DOHH2 (cell line): Measurements from ENCODE around the gene DOCK4.

Experiments used
- H3F3A ChIP-seq: fragments of 200-600 bp; sonication (generic), shearing (Covaris generic); 2 replicates; pipeline ENCODE4 v1.6.0; 2016; ENCODE audit warnings: antibody characterized with exemption, mild to moderate bottlenecking; ENCODE audit not compliant: control insufficient read depth, insufficient read depth
- H3K27ac ChIP-seq: fragments of 200-600 bp; sonication (generic); 2 replicates; pipeline ENCODE4 v1.5.1; 2014; ENCODE audit warnings: low read depth, mild to moderate bottlenecking, low read length, moderate library complexity
- H3K27me3 ChIP-seq: fragments of 200-600 bp; sonication (generic); 2 replicates; pipeline ENCODE4 v1.6.1; 2014; ENCODE audit warnings: mild to moderate bottlenecking, low read length, mixed read lengths; ENCODE audit not compliant: control insufficient read depth
- H3K36me3 ChIP-seq: fragments of 200-600 bp; sonication (generic); 2 replicates; pipeline ENCODE4 v1.6.1; 2014; ENCODE audit warnings: mild to moderate bottlenecking, low read length, moderate library complexity, mixed read lengths; ENCODE audit not compliant: control insufficient read depth
- H3K4me1 ChIP-seq: fragments of 200-600 bp; sonication (generic); 2 replicates; pipeline ENCODE4 v1.6.1; 2014; ENCODE audit warnings: mild to moderate bottlenecking, low read length, mixed read lengths; ENCODE audit not compliant: control insufficient read depth
- H3K4me2 ChIP-seq: fragments of 200-600 bp; sonication (generic); 2 replicates; pipeline ENCODE4 v1.6.0; 2014; ENCODE audit warnings: mild to moderate bottlenecking, low read length, moderate library complexity
- H3K4me3 ChIP-seq: fragments of 200-600 bp; sonication (generic); 2 replicates; pipeline ENCODE4 v1.5.1; 2014; ENCODE audit warnings: mild to moderate bottlenecking, low read length, mixed read lengths
- H3K79me2 ChIP-seq: fragments of 200-600 bp; sonication (generic); 2 replicates; pipeline ENCODE4 v1.6.1; 2014; ENCODE audit warnings: mild to moderate bottlenecking, low read length, mixed read lengths; ENCODE audit not compliant: control insufficient read depth
- H3K9me2 ChIP-seq: fragments of 200-600 bp; sonication (generic); replicated peaks from 2 replicates; pipeline ENCODE4 v1.6.1; 2014; ENCODE audit warnings: mild to moderate bottlenecking, low read length, mixed read lengths; ENCODE audit not compliant: control insufficient read depth
- H3K9me3 ChIP-seq: fragments of 200-600 bp; sonication (generic); 2 replicates; pipeline ENCODE4 v1.6.1; 2014; ENCODE audit warnings: antibody characterized with exemption, low read length, mixed read lengths; ENCODE audit not compliant: control insufficient read depth, insufficient read depth
- H4K20me1 ChIP-seq: fragments of 200-600 bp; sonication (generic); 2 replicates; pipeline ENCODE4 v1.6.0; 2014; ENCODE audit warnings: low read depth, mild to moderate bottlenecking, antibody characterized with exemption, low read length, moderate library complexity; ENCODE audit not compliant: control insufficient read depth, insufficient read depth
- EZH2phosphoT487 ChIP-seq: fragments of 200-600 bp; sonication (generic); IDR thresholded peaks from 2 replicates; pipeline ENCODE4 v1.6.1; 2017; ENCODE audit warnings: borderline replicate concordance, mild to moderate bottlenecking, antibody characterized with exemption, low read length, moderate library complexity, mixed read lengths
- TF ChIP-seq, protein P1 (sequence below): fragments of 200-600 bp; sonication (generic); IDR thresholded peaks from one replicate; pipeline ENCODE4 v1.5.1; 2014; ENCODE audit warnings: antibody characterized with exemption, mild to moderate bottlenecking, low read depth, low read length; ENCODE audit not compliant: poor library complexity, severe bottlenecking

Gene DOCK4

DNA sequence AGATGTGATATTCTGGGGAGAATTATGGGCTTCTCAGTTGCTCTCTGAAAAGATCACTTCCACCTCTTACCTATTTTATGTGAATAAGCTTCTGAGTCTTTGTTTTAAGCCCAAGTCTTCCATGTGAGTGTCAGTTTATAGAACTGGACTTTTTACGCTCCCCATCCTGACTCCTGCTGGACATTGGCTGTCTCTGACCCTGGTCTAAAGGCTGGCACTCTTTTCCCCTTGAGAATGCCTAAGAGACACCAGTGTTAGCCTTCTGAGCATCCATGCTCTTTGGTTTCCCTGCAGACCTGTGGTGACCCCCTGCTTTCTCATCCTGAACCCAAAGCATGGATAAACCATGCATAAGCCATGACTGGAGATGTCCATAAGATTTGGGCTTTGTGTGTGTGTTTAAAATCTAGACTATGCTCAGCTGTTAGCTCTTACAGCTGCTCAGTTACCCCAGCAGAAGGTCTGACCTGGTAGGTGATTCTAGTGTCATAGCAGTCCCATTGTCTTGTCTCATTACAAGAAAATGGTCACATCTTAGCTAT is 495.3 kb downstream of the DOCK4 start:
- TF ChIP-seq, protein P1, sequence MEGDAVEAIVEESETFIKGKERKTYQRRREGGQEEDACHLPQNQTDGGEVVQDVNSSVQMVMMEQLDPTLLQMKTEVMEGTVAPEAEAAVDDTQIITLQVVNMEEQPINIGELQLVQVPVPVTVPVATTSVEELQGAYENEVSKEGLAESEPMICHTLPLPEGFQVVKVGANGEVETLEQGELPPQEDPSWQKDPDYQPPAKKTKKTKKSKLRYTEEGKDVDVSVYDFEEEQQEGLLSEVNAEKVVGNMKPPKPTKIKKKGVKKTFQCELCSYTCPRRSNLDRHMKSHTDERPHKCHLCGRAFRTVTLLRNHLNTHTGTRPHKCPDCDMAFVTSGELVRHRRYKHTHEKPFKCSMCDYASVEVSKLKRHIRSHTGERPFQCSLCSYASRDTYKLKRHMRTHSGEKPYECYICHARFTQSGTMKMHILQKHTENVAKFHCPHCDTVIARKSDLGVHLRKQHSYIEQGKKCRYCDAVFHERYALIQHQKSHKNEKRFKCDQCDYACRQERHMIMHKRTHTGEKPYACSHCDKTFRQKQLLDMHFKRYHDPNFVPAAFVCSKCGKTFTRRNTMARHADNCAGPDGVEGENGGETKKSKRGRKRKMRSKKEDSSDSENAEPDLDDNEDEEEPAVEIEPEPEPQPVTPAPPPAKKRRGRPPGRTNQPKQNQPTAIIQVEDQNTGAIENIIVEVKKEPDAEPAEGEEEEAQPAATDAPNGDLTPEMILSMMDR, result no peak
- TF ChIP-seq EZH2phosphoT487, result no peak
- no peaks in the 10 kb centered on the region for H3K27me3 ChIP-seq
- peaks cover 3% of the 10 kb centered on the region; the same call in 1 of the 2 replicates for H3K9me3 ChIP-seq
- no peak overlapping the region for H3K4me3 ChIP-seq
- H3K9me2 ChIP-seq, result no peaks in the 10 kb centered on the region
- no peak overlapping the region for H3K4me2 ChIP-seq
- no peak overlapping the region for H3K27ac ChIP-seq
- no peaks in the 10 kb centered on the region for H3K4me1 ChIP-seq
- no peaks in the 10 kb centered on the region for H3F3A ChIP-seq
- H4K20me1 ChIP-seq, result no peaks in the 10 kb centered on the region
- no peaks in the 10 kb centered on the region for H3K36me3 ChIP-seq
- no peaks in the 10 kb centered on the region for H3K79me2 ChIP-seq

DNA sequence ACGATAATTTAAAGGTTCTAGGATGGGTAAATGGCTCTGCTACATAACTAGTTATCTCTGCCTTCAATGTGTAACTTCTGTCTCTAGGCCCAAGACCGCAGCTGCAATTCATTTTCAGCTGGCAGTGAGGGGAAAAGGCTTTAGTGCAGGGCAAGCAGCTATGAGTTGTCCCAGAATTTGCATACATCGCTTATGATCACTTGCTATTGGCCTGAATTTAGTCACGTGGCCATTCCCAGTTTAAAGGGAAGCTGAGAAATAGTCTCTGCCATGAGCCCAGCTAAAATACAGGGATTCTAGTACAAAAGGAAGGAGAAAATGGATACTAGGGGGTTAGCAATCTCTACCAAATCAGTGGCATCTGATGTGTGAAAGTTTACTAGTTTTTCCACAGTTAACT is 498.1 kb downstream of the DOCK4 start:
- no peaks in the 10 kb centered on the region for H3K79me2 ChIP-seq
- no peaks in the 10 kb centered on the region for H3F3A ChIP-seq
- H3K4me2 ChIP-seq, result no peak overlapping the region

DNA sequence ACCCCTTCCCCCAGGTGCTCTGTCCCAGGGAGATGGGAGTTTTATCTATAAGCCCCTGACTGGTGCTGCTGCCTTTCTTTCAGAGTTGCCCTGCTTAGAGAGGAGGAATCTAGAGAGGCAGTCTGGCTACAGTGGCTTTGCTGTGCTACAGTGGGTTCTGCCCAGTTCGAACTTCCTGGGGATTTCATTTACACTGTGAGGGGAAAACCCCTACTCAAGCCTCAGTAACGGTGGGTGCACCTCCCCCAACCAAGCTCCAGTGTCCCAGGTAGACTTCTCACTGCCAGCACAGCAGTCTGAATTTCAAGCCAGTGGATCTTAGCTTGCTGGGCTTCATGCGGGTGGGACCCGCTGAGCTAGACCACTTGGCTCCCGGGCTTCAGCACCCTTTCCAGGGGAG is 500.4 kb downstream of the DOCK4 start:
- Histone ChIP-seq H3K9me3 (peaks cover 3% of the 10 kb centered on the region; the same call in 1 of the 2 replicates), H3K27me3 (no peaks in the 10 kb centered on the region), H3K4me2 (no peak overlapping the region), H3F3A (no peaks in the 10 kb centered on the region), H3K79me2 (no peaks in the 10 kb centered on the region), H3K4me3 (no peak overlapping the region), H3K9me2 (no peaks in the 10 kb centered on the region), H4K20me1 (no peaks in the 10 kb centered on the region), H3K4me1 (no peaks in the 10 kb centered on the region), H3K36me3 (no peaks in the 10 kb centered on the region), H3K27ac (no peak overlapping the region)
- TF ChIP-seq, protein P1, result no peak
- TF ChIP-seq EZH2phosphoT487, result no peak

More for the DNA sequence above, 498.1 kb downstream of the DOCK4 start:
- no peak for TF ChIP-seq EZH2phosphoT487
- peaks cover 3% of the 10 kb centered on the region; the same call in 1 of the 2 replicates for H3K9me3 ChIP-seq
- H3K9me2 ChIP-seq, result no peaks in the 10 kb centered on the region
- H3K4me3 ChIP-seq, result no peak overlapping the region
- H3K36me3 ChIP-seq, result no peaks in the 10 kb centered on the region
- H3K27me3 ChIP-seq, result no peaks in the 10 kb centered on the region
- H4K20me1 ChIP-seq, result no peaks in the 10 kb centered on the region
- H3K4me1 ChIP-seq, result no peaks in the 10 kb centered on the region
- H3K27ac ChIP-seq, result no peak overlapping the region

DNA sequence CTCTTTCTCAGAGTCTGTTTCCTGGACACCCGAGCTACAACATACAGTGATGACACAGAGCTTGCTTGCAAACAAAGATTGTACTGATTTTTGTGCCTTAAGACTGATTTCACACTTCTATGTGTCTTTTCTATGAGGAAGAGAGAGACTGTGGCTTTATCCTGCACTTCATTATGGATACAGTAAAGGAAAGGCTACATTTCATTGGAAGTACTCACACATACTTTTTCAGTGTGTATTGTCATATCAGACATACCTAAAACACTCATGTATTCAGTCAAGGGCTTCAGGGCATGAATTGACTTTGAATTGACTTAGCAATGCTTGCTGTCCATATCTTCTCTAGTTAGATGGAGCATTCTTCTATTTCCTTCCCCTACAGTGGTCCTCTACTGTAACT is 508.4 kb downstream of the DOCK4 start:
- H3K27ac ChIP-seq, result no peak overlapping the region
- H3K79me2 ChIP-seq, result no peaks in the 10 kb centered on the region
- H3K27me3 ChIP-seq, result no peaks in the 10 kb centered on the region

More for the DNA sequence above, 508.4 kb downstream of the DOCK4 start:
- no peak overlapping the region for H3K4me3 ChIP-seq
- TF ChIP-seq EZH2phosphoT487, result no peak
- H3K4me1 ChIP-seq, result no peaks in the 10 kb centered on the region
- no peaks in the 10 kb centered on the region for H4K20me1 ChIP-seq
- no peaks in the 10 kb centered on the region for H3F3A ChIP-seq
- no peaks in the 10 kb centered on the region for H3K9me2 ChIP-seq
- H3K4me2 ChIP-seq, result no peak overlapping the region
- no peaks in the 10 kb centered on the region for H3K36me3 ChIP-seq
- no peaks in the 10 kb centered on the region for H3K9me3 ChIP-seq
